K562 (cell line): ENCODE data around the gene ENKUR. TPM values are rescaled to one million over a fixed set of nuclear protein-coding genes. Genes with fewer than 3 reads are reported as not detected.

ENCODE experiments used
- ATAC-seq: fragments of 200-7000 bp; cut with Tn5 transposase; 3 replicates; pipeline ENCODE4 v1.9.1; 2020; ENCODE audit warnings: moderate library complexity
- BruUV-seq: library from RNA; stranded (reverse); fragments of 400-500 nt; replicated peaks from 2 replicates; lab custom pipeline; 2021; lab: Mats Ljungman, UMichigan
- CTCF ChIA-PET: fragments of 300-600 bp; formaldehyde crosslinking; extraction: SDS; loops from one replicate; lab custom pipeline; 2021; ENCODE audit warnings: low intra/inter-chr PET ratio; lab: Yijun Ruan, JAX
- POLR2A ChIA-PET: fragments of 300-600, 350-650 bp; sonication (Branson Sonifier 250); formaldehyde crosslinking; extraction: SDS; loops from one replicate; lab custom pipeline; 2021; ENCODE audit warnings: antibody characterized with exemption, inconsistent platforms; lab: Yijun Ruan, JAX
- DNase-seq, 4 experiments: peaks; one replicate each; pipeline versions ENCODE4 v3.0.0 to v3.0.0-alpha.2; 2011 to 2018; ENCODE audit warnings: low spot score in 3 of 4, mixed read lengths in 3 of 4; ENCODE audit errors: extremely low read depth in 1 of 4
- FAIRE-seq: peaks from 2 replicates; lab custom pipeline; 2011; peaks lifted over from hg19 to GRCh38; lab: Jason Lieb, UNC
- H2AFZ ChIP-seq: 2 replicates; pipeline ENCODE4 v1.6.0; 2011; ENCODE audit warnings: low read depth, low read length, control low read depth, inconsistent platforms
- H3K27ac ChIP-seq: fragments of 200-600 bp; 3 replicates; pipeline ENCODE4 v1.8.0; 2011; ENCODE audit warnings: low read depth, mild to moderate bottlenecking, control low read depth, inconsistent platforms, low read length, moderate library complexity, mixed read lengths; ENCODE audit errors: extremely low read depth
- H3K27me3 ChIP-seq, 2 experiments: fragments of 300-600 bp in 1 of 2; 2 replicates in 1 of 2; 3 replicates in 1 of 2; pipeline versions ENCODE4 v1.6.0 to v1.8.0; 2011; ENCODE audit warnings: inconsistent platforms in 2 of 2, low read length in 2 of 2, mild to moderate bottlenecking in 1 of 2, mixed read lengths in 1 of 2, moderate library complexity in 1 of 2; ENCODE audit not compliant: control insufficient read depth in 2 of 2, insufficient read depth in 2 of 2
- H3K36me3 ChIP-seq: fragments of 300-600 bp; 3 replicates; pipeline ENCODE4 v1.8.0; 2011; ENCODE audit warnings: mild to moderate bottlenecking, low read length, inconsistent platforms; ENCODE audit not compliant: control insufficient read depth, insufficient read depth
- H3K4me1 ChIP-seq, 2 experiments: fragments of 200-600 bp in 1 of 2; replicated peaks in 1 of 2; 2 replicates in 1 of 2; 3 replicates in 1 of 2; pipeline versions ENCODE4 v1.5.1 to v1.8.0; 2011; ENCODE audit warnings: inconsistent platforms in 2 of 2, low read length in 2 of 2, mild to moderate bottlenecking in 1 of 2, mixed read lengths in 1 of 2, moderate library complexity in 1 of 2; ENCODE audit not compliant: control insufficient read depth in 2 of 2, insufficient read depth in 2 of 2
- H3K4me2 ChIP-seq: 2 replicates; pipeline ENCODE4 v1.6.1; 2011; ENCODE audit warnings: low read length, control low read depth, inconsistent platforms, mixed read lengths; ENCODE audit not compliant: insufficient read depth
- H3K4me3 ChIP-seq: fragments of 200-600 bp; sonication (generic), shearing (Covaris generic); 2 replicates; pipeline ENCODE4 v1.5.1; 2016; ENCODE audit warnings: control low read depth, inconsistent platforms
- H3K79me2 ChIP-seq: fragments of 200-600 bp; 3 replicates; pipeline ENCODE4 v1.8.0; 2011; ENCODE audit warnings: low read length, inconsistent platforms; ENCODE audit not compliant: control insufficient read depth, insufficient read depth
- H3K9ac ChIP-seq, 2 experiments: 2 replicates each; pipeline versions ENCODE4 v1.6.0 to v1.6.1; 2011; ENCODE audit warnings: low read depth in 2 of 2, low read length in 2 of 2, control low read depth in 1 of 2, inconsistent platforms in 1 of 2, mild to moderate bottlenecking in 1 of 2, mixed read lengths in 1 of 2; ENCODE audit not compliant: insufficient read depth in 1 of 2
- H3K9me1 ChIP-seq: one replicate; pipeline ENCODE4 v1.6.0; 2011; ENCODE audit warnings: inconsistent platforms, mild to moderate bottlenecking, low read length, moderate library complexity; ENCODE audit not compliant: control insufficient read depth, insufficient read depth
- H3K9me3 ChIP-seq: replicated peaks from 2 replicates; pipeline ENCODE4 v1.5.1; 2011; ENCODE audit warnings: low read depth, low read length, inconsistent platforms; ENCODE audit not compliant: control insufficient read depth, insufficient read depth
- H4K20me1 ChIP-seq: replicated peaks from 2 replicates; pipeline ENCODE4 v1.6.1; 2011; ENCODE audit warnings: low read length, inconsistent platforms, mixed read lengths; ENCODE audit not compliant: control insufficient read depth, insufficient read depth
- CXXC5 ChIP-seq: fragments of 250-450 bp; sonication (Bioruptor Pico); IDR thresholded peaks from 2 replicates; pipeline ENCODE4 v1.8.0; 2022; ENCODE audit warnings: inconsistent platforms, mild to moderate bottlenecking, moderate library complexity
- GABPB2 ChIP-seq: fragments of 250-450 bp; sonication (Bioruptor Pico); conservative IDR thresholded peaks from 2 replicates; pipeline ENCODE4 v1.5.1; 2021; ENCODE audit warnings: mild to moderate bottlenecking
- HDGF ChIP-seq: fragments of 450-650 bp; IDR thresholded peaks from 2 replicates; pipeline ENCODE4 v1.6.1; 2016
- KDM5B ChIP-seq: fragments of 200-600 bp; sonication (generic); IDR thresholded peaks from 2 replicates; pipeline ENCODE4 v1.6.1; 2012; ENCODE audit warnings: low read depth, mild to moderate bottlenecking, moderate library complexity, low read length, control low read depth, inconsistent platforms; ENCODE audit not compliant: insufficient replicate concordance
- MEF2D ChIP-seq: conservative IDR thresholded peaks from 2 replicates; pipeline ENCODE4 v1.6.1; 2016; ENCODE audit warnings: low read depth, missing genetic modification characterization, missing compliant biosample characterization
- NFE2L1 ChIP-seq: fragments of 450-650 bp; IDR thresholded peaks from 2 replicates; pipeline ENCODE4 v1.6.1; 2016; ENCODE audit warnings: missing genetic modification characterization, low read depth, mild to moderate bottlenecking, missing compliant biosample characterization, moderate library complexity, borderline replicate concordance
- PRPF4 ChIP-seq: fragments of 200-400 bp; formaldehyde crosslinking; IDR thresholded peaks from one replicate; pipeline ENCODE4 v1.6.1; 2017; ENCODE audit warnings: low read length, low read depth, mild to moderate bottlenecking; ENCODE audit not compliant: insufficient read depth, poor library complexity, severe bottlenecking
- RB1 ChIP-seq: fragments of 450-650 bp; IDR thresholded peaks from 2 replicates; pipeline ENCODE4 v1.6.1; 2017; ENCODE audit warnings: low read depth, mild to moderate bottlenecking
- UBTF ChIP-seq, 2 experiments: IDR thresholded peaks; 2 replicates each; pipeline ENCODE4 v1.6.1; 2012; ENCODE audit warnings: improper control_type of control experiment in 2 of 2, low read depth in 2 of 2, low read length in 2 of 2, borderline replicate concordance in 1 of 2
- YY1 ChIP-seq, 3 experiments: IDR thresholded peaks; 2 replicates each; pipeline ENCODE4 v1.6.1; 2011; ENCODE audit warnings: low read length in 2 of 3, mild to moderate bottlenecking in 2 of 3, moderate library complexity in 2 of 3, borderline replicate concordance in 1 of 3, control low read depth in 1 of 3, low read depth in 1 of 3; ENCODE audit not compliant: insufficient read depth in 3 of 3, insufficient replicate concordance in 2 of 3, control insufficient read depth in 1 of 3, insufficient read length in 1 of 3; ENCODE audit errors: extremely low read depth in 1 of 3
- ZFP30 ChIP-seq: fragments of 250-450 bp; sonication (Bioruptor Pico); IDR thresholded peaks from 2 replicates; pipeline ENCODE4 v1.8.0; 2022; ENCODE audit warnings: moderate library complexity, mild to moderate bottlenecking, inconsistent platforms, borderline replicate concordance
- ZNF589 ChIP-seq: fragments of 200-800 bp; sonication (Bioruptor generic); IDR thresholded peaks from 2 replicates; pipeline ENCODE4 v1.6.1; 2016; ENCODE audit warnings: low read depth, missing genetic modification characterization, missing compliant biosample characterization
- ZNF696 ChIP-seq: fragments of 250-450 bp; sonication (Bioruptor Pico); conservative IDR thresholded peaks from 2 replicates; pipeline ENCODE4 v1.4.0; 2020; ENCODE audit warnings: mild to moderate bottlenecking, moderate library complexity
- WGBS: fragments of 100-300 bp; shearing (Covaris generic); methylation state at CpG from one replicate; pipeline ENCODE4 v1.1.6; 2016; ENCODE audit warnings: low coverage, mixed read lengths; ENCODE audit not compliant: insufficient coverage; ENCODE audit errors: missing lambda C conversion rate; 5-methylcytosine and 5-hydroxymethylcytosine counted together
- in situ Hi-C: fragments of 300-500 bp; cut with MboI; formaldehyde crosslinking; loops from 4 replicates; pipeline ENCODE4 v1.15.0; 2018; ENCODE audit warnings: inconsistent platforms, mixed read lengths
- intact Hi-C: fragments of 100-400 bp; cut with micrococcal nuclease; formaldehyde crosslinking; loops from 2 replicates; pipeline ENCODE4 v1.14.2; 2022
- polyA plus RNA-seq, 8 experiments: library from polyadenylated mRNA; depleted of rRNA in 4 of 8; stranded (reverse) in 5 of 8; unstranded in 3 of 8; fragments of >200 nt; fragmentation: Nextera tagmentation in 2 of 8; fragmentation: Illumina TruSeq in 1 of 8; extraction: Ambion mirVana in 2 of 8; extraction: Trizol in 1 of 8; gene quantifications; 2 replicates each; pipeline versions ENCODE4 v1.2.1 to v1.2.3, GENCODE V29; 2011 to 2014; ENCODE audit warnings: inconsistent platforms in 1 of 8, missing spikeins in 1 of 8
- total RNA-seq, 7 experiments: library from RNA; depleted of rRNA in 6 of 7; stranded (reverse); fragments of >200 nt in 6 of 7; fragmentation: Illumina TruSeq in 2 of 7; extraction: Trizol in 2 of 7; gene quantifications; 2 replicates each; pipeline versions ENCODE4 v1.2.1 to v1.2.3, GENCODE V29; 2011 to 2021; ENCODE audit warnings: low replicate concordance in 1 of 7
- TF ChIP-seq, protein P1 (sequence below): fragments of 450-650 bp; formaldehyde crosslinking; conservative IDR thresholded peaks from 2 replicates; pipeline ENCODE4 v1.4.0; 2022; ENCODE audit warnings: mild to moderate bottlenecking, missing genetic modification characterization

The ENKUR gene
- total and polyA plus RNA-seq, 9 of the 15 experiments (the other 6 are each of a cell fraction or from before 2014, with no cell fraction given): 0.06 to 0.46 (median 0.20) TPM

DNA sequence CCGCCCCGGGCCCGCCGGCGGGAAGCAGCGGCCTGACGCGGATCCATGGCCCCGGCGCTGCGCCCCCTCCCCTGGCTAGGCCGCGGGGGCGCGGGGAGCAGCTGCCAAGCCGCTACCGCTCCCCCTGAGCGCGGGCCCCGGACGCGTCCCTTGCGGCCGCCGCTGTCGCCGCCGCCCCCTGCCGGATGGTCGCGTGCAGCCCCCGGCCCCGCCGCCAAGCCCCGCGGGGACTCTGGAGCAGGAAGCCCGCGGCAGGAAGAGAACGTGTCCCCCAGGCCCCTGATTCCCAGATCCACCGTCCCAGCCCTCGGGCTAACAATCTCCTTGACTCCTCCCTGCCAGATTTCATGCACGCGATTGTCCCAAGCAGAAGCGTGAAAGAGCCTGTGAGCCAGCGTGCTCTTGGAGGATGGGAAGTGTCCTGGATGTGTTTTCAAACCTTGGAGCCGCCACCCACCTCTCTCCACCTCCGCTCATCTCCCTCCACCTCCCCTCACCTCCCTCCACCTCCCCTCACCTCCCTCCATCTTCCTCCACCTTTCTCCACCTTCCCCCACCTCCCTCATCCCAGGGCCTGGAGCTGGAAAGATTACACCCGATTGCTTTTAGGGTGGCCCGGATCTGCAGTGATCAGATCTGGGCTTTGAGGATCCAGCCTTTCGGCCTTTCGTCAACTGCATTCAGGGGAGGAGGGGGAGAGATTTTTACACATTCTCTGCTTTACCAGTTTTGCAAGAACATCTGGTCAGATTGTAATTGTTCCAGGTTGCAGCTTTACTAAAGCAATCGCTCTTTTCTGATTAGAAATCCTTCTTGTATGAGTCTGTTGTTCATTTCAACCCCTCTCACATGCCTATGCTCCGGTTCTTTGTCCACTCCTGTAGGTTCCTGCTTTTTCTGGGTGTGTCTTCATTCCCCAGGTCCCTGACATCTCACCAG lies 63.0 kb downstream of the ENKUR start:
- Histone ChIP-seq H3K27ac (peak overlapping the region; percentile 85), H4K20me1 (no peaks in the 10 kb centered on the region), H3K79me2 (peaks cover 6% of the 10 kb centered on the region; the same call in 2 of the 3 replicates), H3K4me2 (peak overlapping the region; percentile 84), H3K4me3 (peak overlapping the region; percentile 52), H2AFZ (peak overlapping the region; percentile 95), H3K36me3 (no peaks in the 10 kb centered on the region), H3K27me3 (no peaks in the 10 kb centered on the region), H3K9me1 (no peaks in the 10 kb centered on the region), H3K9me3 (no peaks in the 10 kb centered on the region), H3K4me1 (peaks cover 18 to 21% of the 10 kb centered on the region in 2 experiments; a peak in 4 of 5 replicates), H3K9ac (peak overlapping the region; percentile 86 to 95)
- WGBS: 3% methylated on average over 36 of the region's 53 CpGs
- FAIRE-seq: peak; percentile 26
- ChIA-PET CTCF (interaction anchor here (0.7 to 1.1 kb wide), 2 partner anchors 225 to 334 kb away, joined by 3 read pairs; no protein-coding TSS in a partner anchor), POLR2A (interaction anchor here (0.5 to 2.3 kb wide), 5 partner anchors 8 to 282 kb away, joined by 3 to 15 read pairs (median 4); no protein-coding TSS in a partner anchor)
- in situ Hi-C loops (loop anchor here (10.0 kb wide), 1 partner anchor 308 kb away; no protein-coding TSS in a partner anchor), intact Hi-C loops (loop anchor here (2.0 to 5.0 kb wide), 6 partner anchors 34 to 311 kb away; partner anchors contain the start of genes ENKUR and THNSL1)
- DNase-seq: peak; percentile 64 to 80 (median 76)
- ATAC-seq: peak; percentile 80
- no TSS peak for BruUV-seq
- TF ChIP-seq RB1 (peak; percentile 67; the same call in 1 of the 2 replicates), ZNF696 (CRISPR knock-in tag) (no peak), UBTF (IDR thresholded peaks at IDR 0.05; ENCODE audit: borderline replicate concordance in 1 of 2, low read depth in 2 of 2, low read length in 2 of 2) (peak in 1 of 2 experiments; percentile 78; a peak in 2 of 4 replicates), HDGF (peak; percentile 79; the same call in 1 of the 2 replicates), NFE2L1 (no peak), MEF2D (peak; percentile 58; the same call in 1 of the 2 replicates), YY1 (IDR thresholded peaks at IDR 0.05; ENCODE audit: borderline replicate concordance in 1 of 3, control insufficient read depth in 1 of 3, extremely low read depth in 1 of 3, insufficient read depth in 3 of 3, insufficient read length in 1 of 3, insufficient replicate concordance in 2 of 3, low read depth in 1 of 3, low read length in 2 of 3) (peak in 1 of 3 experiments; percentile 41), ZFP30 (CRISPR knock-in tag) (no peak), KDM5B (peak; percentile 72), GABPB2 (CRISPR knock-in tag) (no peak), CXXC5 (CRISPR knock-in tag) (peak; percentile 74), ZNF589 (0 out of 2 replicates have a peak, but pooled peaks have one; percentile 19), PRPF4 (no peak)
- TF ChIP-seq, protein P1, sequence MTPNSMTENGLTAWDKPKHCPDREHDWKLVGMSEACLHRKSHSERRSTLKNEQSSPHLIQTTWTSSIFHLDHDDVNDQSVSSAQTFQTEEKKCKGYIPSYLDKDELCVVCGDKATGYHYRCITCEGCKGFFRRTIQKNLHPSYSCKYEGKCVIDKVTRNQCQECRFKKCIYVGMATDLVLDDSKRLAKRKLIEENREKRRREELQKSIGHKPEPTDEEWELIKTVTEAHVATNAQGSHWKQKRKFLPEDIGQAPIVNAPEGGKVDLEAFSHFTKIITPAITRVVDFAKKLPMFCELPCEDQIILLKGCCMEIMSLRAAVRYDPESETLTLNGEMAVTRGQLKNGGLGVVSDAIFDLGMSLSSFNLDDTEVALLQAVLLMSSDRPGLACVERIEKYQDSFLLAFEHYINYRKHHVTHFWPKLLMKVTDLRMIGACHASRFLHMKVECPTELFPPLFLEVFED: peak; percentile 93
